ENCODE data around the gene RXRA.

Gene RXRA

GRCh38 chr9:134339183-134339806, 13.0 kb downstream of the RXRA start:
- no peak for FAIRE-seq

- FAIRE-seq, result no peak
Observed at GRCh38 chr9:134340475-134341160, 14.4 kb downstream of the RXRA start.

- no peak for FAIRE-seq
Observed at GRCh38 chr9:134341306-134341705, 15.1 kb downstream of the RXRA start.

- no peak for FAIRE-seq
Observed at GRCh38 chr9:134341929-134342745, 15.9 kb downstream of the RXRA start.

- FAIRE-seq, result no peak
Observed at GRCh38 chr9:134342746-134343115, 16.5 kb downstream of the RXRA start.

GRCh38 chr9:134343637-134344036, 17.4 kb downstream of the RXRA start:
- FAIRE-seq, result no peak

- FAIRE-seq, result no peak
Observed at GRCh38 chr9:134344068-134344799, 18.0 kb downstream of the RXRA start.

GRCh38 chr9:134344800-134345310, 18.6 kb downstream of the RXRA start:
- FAIRE-seq, result no peak

- FAIRE-seq, result no peak
Observed at GRCh38 chr9:134345737-134346136, 19.5 kb downstream of the RXRA start.

GRCh38 chr9:134346151-134346550, 19.9 kb downstream of the RXRA start:
- FAIRE-seq, result no peak

- no peak for FAIRE-seq
Observed at GRCh38 chr9:134346840-134347583, 20.8 kb downstream of the RXRA start.

- no peak for FAIRE-seq
Observed at GRCh38 chr9:134347996-134348395, 21.7 kb downstream of the RXRA start.

GRCh38 chr9:134348404-134349155, 22.3 kb downstream of the RXRA start:
- FAIRE-seq, result no peak

GRCh38 chr9:134349936-134350335, 23.7 kb downstream of the RXRA start:
- no peak for FAIRE-seq

- no peak for FAIRE-seq
Observed at GRCh38 chr9:134350416-134350994, 24.2 kb downstream of the RXRA start.

GRCh38 chr9:134351606-134352176, 25.4 kb downstream of the RXRA start:
- no peak for FAIRE-seq

- no peak for FAIRE-seq
Observed at GRCh38 chr9:134352247-134352933, 26.1 kb downstream of the RXRA start.

- FAIRE-seq, result no peak
Observed at GRCh38 chr9:134353539-134353938, 27.3 kb downstream of the RXRA start.

- no peak for FAIRE-seq
Observed at GRCh38 chr9:134355158-134355557, 28.9 kb downstream of the RXRA start.
